Hepatic stellate cell (primary cell): ENCODE measurements around the gene MISP.
A peak's percentile ranks its signal among the peaks of the same experiment; 100 is the strongest.
"Not testable (repeated sequence)": the region's sequence is repeated elsewhere in the genome, so short reads cannot be mapped to it uniquely, and the experiment has no call there.

ENCODE experiments used
- DNase-seq: peaks from one replicate; pipeline ENCODE4 v3.0.0; 2011; ENCODE audit warnings: low spot score

MISP gene

DNA sequence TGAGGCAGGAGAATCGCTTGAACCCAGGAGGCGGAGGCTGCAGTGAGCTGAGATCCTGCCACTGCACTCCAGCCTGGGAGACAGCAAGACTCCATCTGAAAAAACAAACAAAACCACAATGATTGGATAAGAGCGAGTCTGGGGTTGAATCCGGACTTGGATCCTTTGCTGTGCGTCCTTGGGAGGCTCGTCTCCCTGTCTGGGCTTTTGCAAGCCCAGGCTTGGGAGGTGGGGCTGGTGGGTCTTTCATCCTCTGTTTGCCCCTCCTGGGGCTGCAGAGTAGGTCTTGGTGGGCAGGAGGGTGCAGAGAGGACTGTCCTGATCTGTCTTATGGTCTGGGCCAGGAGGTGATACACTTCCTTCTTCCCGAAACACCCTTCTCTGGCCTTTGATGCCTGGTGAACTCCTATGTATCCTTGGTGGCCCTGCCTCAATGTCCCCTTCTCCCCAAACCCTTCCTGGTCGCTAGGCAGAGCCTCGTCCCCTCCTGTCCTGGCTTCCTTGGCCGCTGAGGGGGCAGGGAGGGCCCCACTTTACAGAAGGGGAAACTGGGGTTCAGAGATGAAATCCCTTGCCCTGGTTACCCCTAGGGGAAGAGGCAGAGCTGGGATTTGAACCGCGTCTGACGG is 25.3 kb upstream of the MISP start:
- DNase-seq, result no peak

DNA sequence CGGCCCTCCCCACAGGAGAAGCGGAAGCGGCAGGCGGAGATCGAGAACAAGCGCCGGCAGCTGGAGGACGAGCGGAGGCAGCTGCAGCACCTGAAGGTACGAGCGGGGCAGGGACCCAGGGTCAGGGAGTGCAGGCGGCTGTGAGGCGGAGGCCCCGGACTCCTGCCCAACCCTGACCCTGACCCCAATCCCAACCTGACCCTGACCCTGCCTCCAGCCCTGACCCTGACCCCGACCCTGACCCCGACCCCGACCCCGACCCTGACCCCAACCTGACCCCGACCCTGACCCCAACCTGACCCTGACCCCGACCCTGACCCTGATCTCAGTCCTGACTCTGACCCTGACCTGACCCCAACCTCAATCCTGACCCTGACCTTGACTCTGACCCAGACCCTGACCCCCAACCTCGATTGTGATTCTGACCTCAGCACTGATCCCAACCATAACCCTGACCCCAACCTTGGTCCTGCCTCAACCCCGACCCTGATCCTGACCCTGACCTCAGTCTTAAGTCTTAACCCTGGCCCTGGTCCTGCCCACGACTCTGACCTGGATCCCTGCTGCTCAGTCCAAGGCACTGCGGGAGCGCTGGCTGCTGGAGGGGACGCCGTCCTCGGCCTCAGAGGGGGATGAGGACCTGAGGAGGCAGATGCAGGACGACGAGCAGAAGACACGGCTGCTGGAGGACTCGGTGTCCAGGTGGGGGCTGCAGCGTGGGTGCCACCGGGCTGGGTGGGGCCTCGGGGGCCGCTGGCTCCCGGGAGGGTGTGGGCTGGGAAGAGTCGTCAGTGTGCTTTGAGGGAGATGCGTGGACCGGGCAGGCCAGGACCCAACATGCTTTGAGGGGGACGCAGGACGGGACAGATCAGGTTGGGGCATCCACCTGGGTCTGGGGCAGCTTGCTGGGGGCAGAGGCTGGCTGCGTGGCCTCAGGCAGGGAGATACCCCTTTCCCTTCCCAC is 23.6 kb upstream of the MISP start:
- no peak for DNase-seq

- DNase-seq, result peak; percentile 77
Measured at GRCh38 chr19:728011-728410, 22.9 kb upstream of the MISP start.

DNA sequence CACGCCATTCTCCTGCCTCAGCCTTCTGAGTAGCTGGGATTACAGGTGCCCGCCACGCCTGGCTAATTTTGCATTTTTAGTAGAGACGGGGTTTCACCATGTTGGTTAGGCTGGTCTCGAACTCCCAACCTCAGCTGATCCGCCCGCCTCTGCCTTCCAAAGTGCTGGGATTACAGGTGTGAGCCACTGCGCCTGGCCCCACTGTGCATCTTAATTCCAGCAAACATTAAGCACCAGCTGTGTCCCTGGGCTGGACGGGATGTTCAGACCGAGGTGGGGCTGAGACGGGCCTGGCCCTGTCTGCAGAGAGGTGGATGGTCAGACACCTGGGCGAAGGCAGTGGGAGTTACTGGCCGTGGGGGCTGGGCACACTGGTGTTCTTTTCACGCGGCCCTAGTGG is 21.3 kb upstream of the MISP start:
- not testable (repeated sequence) for DNase-seq

DNA sequence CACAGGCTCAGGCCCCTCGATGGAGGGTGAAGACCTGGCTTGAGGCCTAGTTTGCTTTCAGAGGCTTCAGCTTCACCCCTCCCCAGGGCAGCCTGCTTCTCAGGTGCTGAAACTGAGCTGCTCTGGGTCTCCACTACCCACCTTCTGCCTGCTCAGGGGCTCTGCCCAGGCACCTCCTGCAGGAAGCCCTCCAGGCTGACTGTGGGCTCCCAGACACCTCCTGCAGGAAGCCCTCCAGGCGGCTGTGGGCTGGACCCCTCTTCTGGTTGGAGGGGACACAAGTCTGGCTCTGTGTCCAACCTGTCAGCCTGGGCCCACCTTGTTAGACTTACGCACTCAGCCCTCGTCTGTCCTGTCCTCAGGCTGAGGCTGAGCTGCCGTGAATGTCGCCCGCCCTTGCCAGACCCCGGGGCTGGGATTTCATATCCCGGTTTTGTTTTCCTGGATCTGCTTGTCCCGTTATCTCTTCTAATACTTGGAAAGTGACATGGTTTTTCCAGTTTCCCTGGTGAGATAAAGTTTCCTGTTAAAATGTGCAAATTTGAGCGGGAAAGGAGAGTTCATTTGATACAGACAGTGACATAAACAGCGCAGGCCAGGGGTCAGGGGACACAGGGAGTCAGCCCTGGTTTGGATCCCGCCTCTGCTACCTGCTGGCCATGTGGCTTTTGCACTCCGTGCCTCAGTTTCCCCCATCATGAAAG is 20.8 kb upstream of the MISP start:
- DNase-seq, result no peak

- DNase-seq, result no peak
Measured at GRCh38 chr19:731000-731399, 19.9 kb upstream of the MISP start.

GRCh38 chr19:732148-733069 is 18.5 kb upstream of the MISP start:
- no peak for DNase-seq

GRCh38 chr19:734716-735115 is 16.2 kb upstream of the MISP start:
- no peak for DNase-seq

GRCh38 chr19:736125-736524 is 14.8 kb upstream of the MISP start:
- no peak for DNase-seq

DNA sequence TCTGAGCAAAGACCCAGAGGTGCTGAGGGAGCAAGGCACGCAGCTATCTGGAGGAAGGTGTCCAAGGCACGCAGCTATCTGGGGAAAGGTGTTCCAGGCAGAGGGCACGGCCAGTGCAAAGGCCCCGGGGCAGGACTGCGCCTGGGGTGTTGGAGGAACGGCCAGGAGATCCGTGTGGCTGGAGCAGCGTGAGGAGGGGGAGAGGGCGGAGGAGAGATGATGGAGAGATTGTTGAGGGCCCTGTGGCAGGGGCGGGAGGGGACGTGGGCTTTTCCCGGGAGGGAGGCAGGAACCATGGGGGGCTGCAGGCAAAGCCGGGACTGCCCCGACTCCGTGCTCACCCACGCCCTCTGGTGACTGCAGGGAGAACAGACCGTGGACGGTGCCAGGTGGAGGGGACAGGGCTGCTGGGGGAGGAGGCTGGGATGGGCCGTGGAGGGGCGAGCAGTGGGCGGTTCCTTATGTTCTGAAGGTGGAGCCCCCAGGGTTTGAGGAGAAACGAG is 13.3 kb upstream of the MISP start:
- DNase-seq, result peak; percentile 76

DNA sequence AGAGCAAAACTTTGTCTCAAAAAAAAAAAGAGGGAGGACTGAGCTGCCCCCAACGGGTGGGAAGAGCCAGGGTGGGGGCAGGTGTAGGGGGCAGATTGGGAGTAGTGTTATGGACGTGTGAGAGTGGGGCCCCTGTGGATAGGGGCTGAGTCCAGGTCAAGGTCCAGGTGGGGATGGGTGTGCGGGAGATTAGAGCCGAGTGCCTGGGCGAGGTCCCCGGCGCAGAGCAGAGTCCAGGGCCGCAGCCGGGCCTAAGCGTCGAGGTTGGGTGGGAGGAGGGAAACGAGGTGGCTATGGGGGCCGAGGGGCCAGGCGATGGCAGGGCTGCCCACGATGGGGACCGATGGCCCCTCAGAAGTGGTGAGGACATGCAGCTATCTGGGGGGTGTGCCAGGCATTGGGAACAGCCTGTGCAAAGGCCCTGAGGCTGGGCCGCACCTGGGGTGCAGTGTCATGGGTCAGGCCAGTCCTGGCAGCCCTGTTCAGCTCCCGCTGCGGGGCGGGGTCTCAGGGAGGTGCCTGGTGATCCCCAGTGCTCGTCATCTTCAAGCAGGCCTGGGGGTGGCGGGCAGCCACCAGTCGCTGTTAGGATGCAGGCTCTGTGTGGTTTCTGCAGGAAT is 12.3 kb upstream of the MISP start:
- no peak for DNase-seq

DNA sequence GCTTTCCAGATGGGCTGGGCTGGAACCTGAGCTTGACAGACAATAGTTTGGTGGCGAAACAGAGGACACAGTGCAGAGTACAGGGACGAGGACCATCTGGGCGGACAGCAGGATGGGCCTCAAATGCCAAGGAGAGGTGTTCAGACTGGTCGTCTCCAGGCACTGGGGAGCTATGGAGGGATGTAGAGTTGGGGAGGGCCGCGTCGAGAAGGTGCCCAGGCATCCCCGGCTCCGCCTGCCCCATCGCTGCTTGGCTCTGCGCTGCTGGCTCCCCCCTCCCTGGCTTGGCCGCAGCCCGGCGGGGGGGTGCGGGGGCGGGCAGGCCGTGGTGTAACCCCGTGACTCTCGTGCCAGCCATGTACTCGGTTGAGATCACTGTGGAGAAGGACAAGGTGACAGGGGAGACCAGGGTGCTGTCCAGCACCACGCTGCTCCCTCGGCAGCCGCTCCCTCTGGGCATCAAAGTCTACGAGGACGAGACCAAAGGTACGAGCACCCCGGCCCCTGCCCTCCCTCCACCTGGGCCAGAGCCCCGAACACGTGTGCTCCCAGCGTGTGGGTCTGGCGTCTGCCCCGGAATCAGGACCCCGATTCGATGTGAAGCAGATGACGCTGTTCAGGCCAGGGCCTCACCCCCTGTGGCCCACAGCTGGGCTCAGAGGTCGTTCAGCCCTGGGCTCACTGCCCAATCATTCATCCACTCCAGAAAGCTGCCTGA is 10.8 kb upstream of the MISP start:
- no peak for DNase-seq

DNA sequence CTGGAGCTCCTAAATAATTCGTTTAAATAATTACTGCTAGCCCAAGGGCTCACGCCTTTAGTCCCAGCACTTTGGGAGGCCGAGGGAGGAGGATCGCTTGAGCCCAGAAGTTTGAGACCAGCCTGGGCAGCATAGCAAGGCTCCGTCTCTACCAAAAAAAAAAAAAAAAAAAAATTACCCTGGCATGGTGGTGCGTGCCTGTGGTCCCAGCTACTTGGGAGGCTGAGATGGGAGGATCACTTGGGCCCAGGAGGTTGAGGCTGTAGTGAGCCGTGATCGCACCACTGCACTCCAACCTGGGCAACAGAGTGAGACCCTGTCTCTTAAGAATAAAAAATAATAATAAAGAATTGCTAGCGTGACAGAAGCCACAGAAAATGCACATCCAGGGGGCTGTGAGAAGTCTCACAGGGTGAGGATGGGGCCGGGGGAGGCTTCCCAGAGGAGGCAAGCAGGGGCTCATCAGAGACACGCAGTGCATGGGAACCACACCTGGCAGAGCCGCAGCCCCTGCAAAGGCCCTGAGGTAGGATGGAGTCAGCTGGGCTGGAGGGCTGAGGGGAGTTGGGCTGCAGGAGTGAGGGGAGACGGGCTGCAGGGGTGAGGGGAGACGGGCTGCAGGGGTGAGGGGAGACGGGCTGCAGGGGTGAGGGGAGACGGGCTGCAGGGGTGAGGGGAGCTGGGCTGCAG is 10.0 kb upstream of the MISP start:
- DNase-seq, result not testable (repeated sequence)

GRCh38 chr19:741506-742131 is 9.3 kb upstream of the MISP start:
- DNase-seq, result no peak

- DNase-seq, result no peak
Measured at GRCh38 chr19:742540-743075, 8.3 kb upstream of the MISP start.

GRCh38 chr19:743168-743687 is 7.7 kb upstream of the MISP start:
- DNase-seq, result no peak

- not testable (repeated sequence) for DNase-seq
Measured at GRCh38 chr19:745138-745537, 5.8 kb upstream of the MISP start.

GRCh38 chr19:746208-746819 is 4.6 kb upstream of the MISP start:
- no peak for DNase-seq
